GM18868 (cell line): Measurements from ENCODE around the gene SPR.

ENCODE experiments used
- ATAC-seq: cut with Tn5 transposase; IDR thresholded peaks from one replicate; pipeline ENCODE4 v1.9.1; 2021; ENCODE audit warnings: mild to moderate bottlenecking, moderate library complexity; ENCODE audit not compliant: unreplicated experiment

SPR gene

DNA sequence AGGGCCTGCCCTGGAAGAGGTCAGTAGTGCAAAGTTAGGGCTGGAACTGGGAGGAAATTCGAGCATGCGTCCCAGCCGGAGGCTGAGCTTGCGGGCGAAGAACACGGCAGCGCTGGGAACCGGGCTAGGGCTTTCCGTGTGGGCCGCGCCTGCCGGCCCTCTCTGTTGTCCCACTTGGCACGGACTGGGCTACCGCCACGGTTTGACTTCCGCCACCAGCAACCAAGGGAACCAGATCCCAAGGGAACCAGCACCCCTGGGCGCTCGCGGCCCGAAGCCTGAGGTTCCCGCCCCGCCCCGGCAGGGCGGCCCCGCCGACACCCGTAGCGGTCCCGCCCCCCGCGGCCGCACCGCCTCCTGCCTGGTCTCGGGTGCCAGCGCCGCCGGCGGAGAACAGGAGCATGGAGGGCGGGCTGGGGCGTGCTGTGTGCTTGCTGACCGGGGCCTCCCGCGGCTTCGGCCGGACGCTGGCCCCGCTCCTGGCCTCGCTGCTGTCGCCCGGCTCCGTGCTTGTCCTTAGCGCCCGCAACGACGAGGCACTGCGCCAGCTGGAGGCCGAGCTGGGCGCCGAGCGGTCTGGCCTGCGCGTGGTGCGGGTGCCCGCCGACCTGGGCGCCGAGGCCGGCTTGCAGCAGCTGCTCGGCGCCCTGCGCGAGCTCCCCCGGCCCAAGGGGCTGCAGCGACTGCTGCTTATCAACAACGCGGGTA, at the start of gene SPR:
SPR (plus strand) TSS at position 377 of the 708 bp plus-strand sequence; CDS start at position 402, 25 bp downstream.
- ATAC-seq: peak; percentile 93

DNA sequence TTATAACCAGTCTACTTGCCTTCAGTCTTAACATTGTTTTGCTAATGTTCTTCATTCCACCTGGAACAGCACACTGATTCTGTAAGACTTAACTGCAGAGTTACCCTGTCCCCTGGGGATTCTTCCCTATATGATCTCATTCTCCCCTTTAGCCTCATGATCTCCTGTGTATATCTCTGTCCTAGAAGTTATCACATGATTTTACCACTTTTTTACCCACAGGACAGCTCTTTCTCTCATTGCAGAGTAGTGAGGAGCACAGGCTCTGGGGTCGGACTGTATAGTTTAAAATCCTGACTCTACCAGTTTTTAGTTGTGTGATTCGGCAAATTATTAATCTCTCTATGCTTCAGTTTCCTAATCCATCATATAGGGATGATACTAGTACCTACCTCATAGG, 47.1 kb upstream of the SPR start:
- ATAC-seq: no peak

DNA sequence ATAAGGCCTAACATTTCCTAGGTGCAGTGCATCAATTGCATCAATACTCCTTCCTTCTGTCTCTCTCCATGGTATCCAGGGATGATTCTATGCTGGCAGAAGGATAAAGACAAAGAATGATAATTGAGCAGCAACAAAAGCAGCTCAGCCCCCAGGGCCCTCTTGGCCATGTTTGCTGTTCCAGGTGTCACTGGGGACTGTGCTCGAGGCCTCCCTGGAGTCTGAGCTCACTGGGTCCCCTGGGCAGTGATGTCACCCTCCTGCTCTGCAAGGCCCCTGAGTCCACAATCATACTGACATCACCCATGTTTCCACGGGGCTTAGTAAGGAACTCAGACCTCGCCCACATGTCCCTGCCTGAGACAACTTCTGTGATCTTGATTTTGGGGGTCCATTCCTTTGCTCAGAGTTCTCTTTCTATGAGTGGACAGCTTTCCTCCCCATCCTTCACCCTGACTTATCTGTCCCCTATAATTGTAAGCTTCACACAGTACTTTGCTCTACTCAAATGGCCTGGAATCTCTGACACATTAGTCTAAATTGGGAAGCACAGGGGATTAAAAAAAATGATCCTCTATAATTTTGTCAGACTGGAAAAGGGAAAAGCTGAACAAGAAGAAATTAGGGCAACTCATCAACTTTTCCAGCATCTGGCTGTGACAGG, 45.6 kb upstream of the SPR start:
- no peak for ATAC-seq

DNA sequence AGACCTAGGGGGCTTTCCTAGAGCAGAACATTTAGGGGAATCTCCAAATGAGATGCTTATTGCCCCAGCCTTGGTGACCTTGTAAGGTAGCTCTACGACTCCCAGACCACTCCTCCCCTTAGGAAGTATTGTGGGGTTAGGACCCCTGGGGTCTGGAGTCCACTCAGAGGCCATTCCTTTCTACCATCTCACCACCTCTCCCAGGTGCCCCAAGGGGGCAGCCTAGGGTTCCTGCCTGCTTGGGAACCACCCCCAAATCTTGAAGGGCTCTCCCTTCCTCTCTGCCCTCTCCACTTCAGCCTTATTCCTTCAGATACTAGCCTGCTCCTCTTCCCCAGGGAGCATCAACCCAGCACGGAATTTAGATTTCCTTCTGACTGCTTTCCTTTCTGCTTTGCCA, 43.9 kb upstream of the SPR start:
- no peak for ATAC-seq

DNA sequence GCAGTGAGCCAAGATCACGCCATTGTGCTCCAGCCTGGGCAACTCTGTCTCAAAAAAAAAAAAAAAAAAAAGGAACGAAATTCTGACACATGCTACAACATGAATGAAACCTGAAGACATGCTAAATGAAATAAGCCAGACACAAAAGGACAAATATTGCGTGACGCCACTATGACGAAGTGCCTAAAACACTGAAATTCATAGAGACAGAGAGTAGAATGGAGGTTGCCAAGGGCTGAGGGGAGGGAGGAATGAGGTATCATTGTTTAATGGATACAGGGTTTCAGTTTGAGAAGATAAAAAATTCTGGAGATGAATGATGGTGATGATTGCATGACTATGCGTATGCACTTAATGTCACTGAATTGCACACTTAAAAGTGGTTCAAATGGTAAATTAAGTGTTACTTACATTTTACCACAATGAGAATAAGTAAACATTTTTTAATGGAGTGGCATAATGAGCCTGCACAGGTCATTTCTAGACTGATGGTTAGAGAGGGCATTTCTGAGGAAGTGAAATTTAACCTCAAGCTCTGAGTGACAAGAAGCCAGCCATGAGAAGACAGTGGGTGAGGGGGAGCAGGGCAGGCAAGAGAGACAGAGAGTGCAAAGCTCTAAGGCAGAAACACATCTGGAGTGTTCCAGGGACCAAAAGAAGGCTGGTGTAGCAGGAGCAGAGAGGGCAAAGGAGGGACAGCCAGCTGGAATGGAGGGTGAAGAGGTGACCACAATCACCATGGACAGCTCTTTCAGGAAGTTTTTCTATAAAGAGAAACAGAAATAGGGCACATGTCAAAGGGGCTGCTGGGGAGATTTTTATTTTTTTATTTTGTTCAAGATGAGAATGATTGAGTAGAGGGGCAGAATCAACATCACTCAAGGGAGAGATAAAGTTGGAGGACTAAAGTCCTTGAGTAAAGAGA, 40.8 kb upstream of the SPR start:
- ATAC-seq: peak; percentile 96

DNA sequence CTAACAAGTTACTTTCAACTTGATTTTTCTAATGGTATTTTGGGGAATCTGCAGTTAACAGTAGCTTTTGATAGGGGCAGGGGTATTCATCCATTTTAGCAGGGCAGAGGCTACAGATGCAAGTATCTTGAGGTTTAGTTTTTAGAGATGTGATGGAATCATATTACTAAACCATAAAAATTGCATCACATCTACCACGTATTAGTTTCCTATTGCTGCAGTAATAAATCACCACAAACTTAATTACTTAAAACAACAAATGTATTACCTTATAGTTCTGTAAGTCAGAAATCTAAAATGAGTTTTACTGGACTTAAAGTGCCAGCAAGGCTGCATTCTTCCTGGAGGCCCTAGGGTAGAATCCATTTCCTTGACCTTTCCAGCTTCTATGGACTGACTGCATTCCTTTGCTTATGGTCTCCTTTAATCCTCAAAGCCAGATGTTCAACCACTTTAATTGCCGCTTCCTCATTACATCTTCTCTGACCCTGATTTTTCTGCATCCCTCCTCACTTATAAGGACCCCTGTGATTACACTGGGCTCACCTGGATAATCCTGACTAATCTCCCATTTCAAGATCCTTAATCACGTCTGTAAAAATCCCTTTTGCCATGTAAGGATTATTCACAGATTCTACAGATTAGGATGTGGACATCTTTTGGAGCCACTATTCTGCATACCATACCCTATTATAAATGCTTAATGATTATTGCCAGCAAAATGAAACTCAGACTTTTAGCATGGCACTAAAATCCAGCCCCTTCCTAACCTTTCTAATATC, 39.5 kb upstream of the SPR start:
- no peak for ATAC-seq

DNA sequence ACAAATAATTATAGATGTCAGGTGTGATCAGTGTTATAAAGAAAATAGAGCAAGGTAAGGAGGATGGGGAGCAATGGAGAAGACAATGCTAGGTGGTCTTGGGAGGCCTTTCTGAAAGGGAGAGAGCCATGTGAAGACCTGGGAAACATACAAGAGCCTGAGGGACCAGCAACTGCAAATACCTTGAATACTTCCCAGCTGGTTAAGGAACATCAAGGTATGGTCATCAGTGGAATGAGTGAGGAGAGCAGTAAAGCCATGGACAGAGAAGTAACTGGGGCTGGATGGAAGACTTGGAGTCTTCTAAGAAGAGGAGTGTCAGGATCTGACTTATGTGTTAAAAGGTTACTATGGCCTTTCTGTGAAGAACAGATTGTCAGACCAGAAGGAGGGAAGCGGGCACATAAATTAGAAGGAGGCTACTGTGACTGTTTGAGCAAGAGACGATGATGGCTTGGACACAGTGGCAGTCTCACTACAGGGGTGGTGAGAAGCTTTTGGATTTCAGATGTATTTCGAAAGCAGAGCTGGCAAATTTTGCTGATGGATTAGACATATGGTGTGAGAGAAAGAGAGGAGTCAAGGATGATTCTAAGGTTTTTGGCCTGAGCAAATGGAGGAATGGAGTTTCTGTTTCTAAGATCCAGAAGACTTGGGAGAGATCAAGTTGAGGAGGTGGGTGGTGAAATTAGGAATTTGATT, 38.6 kb upstream of the SPR start:
- ATAC-seq: no peak

DNA sequence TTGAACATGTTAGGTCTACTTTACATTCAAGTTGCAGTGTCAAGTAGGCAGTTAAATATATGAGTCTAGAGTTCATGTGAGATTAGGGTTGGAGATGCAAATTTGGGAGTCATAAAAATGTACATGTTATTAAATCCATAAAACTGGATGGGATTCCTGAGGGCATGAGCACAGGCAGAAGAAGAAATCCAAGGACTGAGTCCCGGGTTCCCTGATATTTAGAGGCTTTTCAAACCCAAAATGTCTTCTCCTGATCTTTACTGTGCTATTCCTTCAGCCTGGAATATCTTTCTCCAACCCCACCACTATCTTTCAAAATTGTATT, 38.1 kb upstream of the SPR start:
- ATAC-seq: no peak

- ATAC-seq: no peak
These were observed 35.9 kb upstream of the SPR start for GRCh38 chr2:72851333-72851732.

GRCh38 chr2:72859831-72860262, 27.4 kb upstream of the SPR start:
- ATAC-seq: peak; percentile 61

DNA sequence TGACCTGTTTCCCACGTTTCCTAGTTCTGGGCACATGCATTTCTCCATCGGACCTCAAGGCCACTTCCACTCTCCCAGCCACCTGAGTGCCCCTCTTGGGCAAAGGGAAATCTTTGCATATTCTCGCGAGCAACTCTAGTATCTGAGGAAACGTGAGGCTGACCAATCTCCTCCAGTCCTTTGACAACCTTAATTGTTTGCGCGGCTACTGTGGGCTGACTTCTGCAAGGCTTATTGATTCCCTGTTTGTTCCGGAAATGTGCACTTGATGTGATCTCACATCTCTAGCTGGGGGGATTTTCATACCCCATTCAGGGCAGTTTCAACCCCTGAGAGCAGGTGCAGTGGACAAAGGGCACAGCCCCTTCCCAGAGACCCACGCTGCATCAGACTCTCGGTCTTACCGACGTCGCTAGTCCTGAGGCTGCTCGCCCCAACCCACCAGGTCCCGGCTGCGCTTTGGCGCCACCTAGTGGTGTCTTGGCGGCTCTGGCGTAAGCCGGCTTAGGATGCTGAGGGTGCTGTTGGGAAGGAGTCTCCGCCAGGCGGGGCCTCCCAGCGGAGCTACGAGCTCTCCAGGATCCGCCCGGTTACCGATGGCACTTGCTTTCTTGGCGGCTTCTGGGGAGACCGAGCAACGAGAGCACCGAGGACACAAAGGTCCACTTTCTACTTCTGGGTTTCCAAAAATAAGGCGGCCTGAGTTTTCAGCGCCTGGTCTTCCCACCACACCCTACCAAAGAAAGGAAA, 24.8 kb upstream of the SPR start:
- peak; percentile 88 for ATAC-seq

DNA sequence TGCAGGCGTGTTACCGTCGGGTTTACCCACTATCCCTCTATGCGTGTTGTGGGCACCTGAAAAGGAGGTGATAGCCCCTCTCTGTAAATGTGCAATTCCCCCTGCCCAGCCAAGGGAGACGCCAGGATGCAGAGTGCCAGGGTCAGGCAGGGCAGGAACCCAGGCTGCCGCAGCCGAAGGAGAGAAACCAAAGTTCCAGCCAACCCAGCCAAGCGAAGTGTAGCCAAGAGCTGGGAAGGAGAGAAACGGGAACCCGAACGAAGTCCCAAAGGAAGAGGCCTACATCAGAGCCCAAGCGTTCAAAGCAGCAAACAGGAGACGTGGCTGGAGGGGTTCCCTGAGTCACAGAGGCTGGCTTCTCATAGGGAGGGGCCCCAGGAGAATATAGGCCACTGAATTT, 24.2 kb upstream of the SPR start:
- ATAC-seq: no peak

- ATAC-seq: peak; percentile 80
These were observed 22.7 kb upstream of the SPR start for GRCh38 chr2:72864500-72864899.

GRCh38 chr2:72871060-72871459, 16.1 kb upstream of the SPR start:
- ATAC-seq: no peak

DNA sequence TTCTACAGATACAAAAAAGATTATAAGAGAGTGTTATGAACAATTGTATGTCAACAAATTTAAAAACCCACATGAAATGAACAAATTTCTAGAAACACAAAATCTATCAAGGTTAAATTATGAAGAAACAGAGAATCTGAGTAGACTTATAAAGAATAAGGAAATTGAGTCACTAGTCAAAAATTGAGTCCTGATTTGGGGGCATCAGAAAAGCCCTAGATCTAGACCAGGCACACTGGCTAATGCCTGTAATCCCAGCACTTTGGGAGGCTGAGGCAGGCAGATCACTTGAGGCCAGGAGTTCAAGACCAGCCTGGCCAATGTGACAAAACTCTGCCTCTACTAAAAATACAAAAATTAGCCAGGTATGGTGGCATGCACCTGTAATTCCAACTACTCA, 15.3 kb upstream of the SPR start:
- ATAC-seq: no peak

DNA sequence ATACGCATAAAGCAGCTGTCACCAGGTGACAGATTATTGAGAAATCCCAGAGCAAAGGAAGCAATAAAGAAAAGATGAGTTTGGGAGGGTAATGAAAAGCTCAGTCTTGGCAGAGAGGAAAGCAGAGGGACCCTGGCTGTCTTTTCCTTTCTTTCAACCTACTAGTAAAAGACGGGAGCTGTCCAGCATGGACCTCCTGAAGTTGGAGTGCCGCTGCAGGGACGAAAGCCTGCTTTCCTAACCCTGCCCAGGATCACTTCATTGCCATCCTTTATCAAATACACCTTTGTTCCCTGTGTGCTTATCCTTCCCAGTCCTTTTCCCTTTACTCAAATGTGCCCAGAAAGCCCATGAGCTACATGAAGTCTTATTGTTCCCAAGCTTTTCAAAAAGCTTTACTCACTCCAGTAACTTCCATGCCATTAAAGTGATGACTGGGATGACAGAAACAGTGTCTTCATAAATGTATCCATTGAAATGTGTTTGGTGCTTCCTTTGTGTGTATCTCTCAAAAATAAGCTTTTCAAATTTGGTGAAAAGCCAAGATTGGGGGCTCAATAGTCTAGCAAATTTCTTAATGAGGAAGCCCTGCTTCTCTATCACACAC, 3.7 kb upstream of the SPR start:
- ATAC-seq: no peak

- ATAC-seq: no peak
These were observed 640 bp upstream of the SPR start for GRCh38 chr2:72886505-72887031.

DNA sequence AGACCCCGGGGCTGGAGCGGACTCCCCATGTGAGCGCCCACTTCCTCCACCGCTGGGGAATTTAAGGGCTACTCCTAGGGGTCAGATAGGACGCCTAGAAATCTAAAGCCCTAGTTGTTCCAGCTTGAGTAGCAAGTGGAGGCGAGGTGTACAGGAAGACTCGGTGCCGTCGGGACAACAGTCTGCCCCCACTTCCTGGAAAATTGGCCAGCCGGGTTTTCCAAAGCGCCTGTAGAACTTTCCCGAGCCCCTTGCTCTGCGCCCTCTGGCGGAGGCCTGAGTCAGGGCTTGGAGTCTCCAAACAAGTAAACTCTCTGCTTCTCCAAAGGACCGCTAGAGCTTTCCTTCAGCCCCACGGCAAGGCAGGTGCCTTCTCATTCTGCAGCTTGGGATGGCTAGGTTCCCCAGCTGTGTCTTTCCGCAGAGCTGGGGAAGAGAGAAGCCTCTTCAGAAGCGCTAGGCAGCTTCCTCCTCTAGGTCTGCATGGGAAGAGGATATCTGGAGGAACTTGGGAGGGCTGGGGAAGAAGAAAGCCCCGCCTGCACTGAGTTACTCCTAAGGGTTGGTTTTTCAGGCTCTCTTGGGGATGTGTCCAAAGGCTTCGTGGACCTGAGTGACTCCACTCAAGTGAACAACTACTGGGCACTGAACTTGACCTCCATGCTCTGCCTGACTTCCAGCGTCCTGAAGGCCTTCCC, 681 bp downstream of the SPR start:
- peak; percentile 46 for ATAC-seq
